HCT116 (cell line): ENCODE measurements around the gene TBXAS1. TPM values are rescaled to one million over a fixed set of nuclear protein-coding genes. Genes with fewer than 3 reads are reported as not detected.

Source experiments
- ATAC-seq: fragments of 200-7000 bp; cut with Tn5 transposase; 2 replicates; pipeline ENCODE4 v1.9.1; 2020; ENCODE audit warnings: mild to moderate bottlenecking, moderate library complexity
- BruUV-seq: library from RNA; stranded (reverse); fragments of 400-500 nt; replicated peaks from 2 replicates; lab custom pipeline; 2021; lab: Mats Ljungman, UMichigan
- CTCF ChIA-PET: fragments of 300-600 bp; sonication (Branson Sonifier 250); formaldehyde crosslinking; loops from one replicate; lab custom pipeline; 2021; ENCODE audit warnings: antibody characterized with exemption; lab: Charles Lee
- POLR2A ChIA-PET: fragments of 300-600, 350-600 bp; sonication (Branson Sonifier 250); formaldehyde crosslinking; loops from one replicate; lab custom pipeline; 2021; ENCODE audit warnings: antibody characterized with exemption; lab: Charles Lee
- RAD21 ChIA-PET, 2 experiments: fragments of 300-600 bp; sonication (Branson Sonifier 250); formaldehyde crosslinking; loops; one replicate each; lab custom pipeline; 2023; ENCODE audit warnings: low total read pairs in 2 of 2; ENCODE audit not compliant: uncharacterized antibody in 2 of 2, unreplicated experiment in 2 of 2, low non-redundant PET in 1 of 2; lab: Charles Lee
- DNase-seq: peaks from one replicate; pipeline ENCODE4 v3.0.0-alpha.2; 2010; ENCODE audit warnings: low read depth, low spot score
- H2AFZ ChIP-seq: fragments of 200-600 bp; shearing (Covaris generic), sonication (generic); 2 replicates; pipeline ENCODE4 v1.6.1; 2017; ENCODE audit warnings: low read depth, mixed run types, mixed read lengths, antibody characterized with exemption, low read length; ENCODE audit not compliant: poor library complexity, severe bottlenecking
- H3K27ac ChIP-seq: 2 replicates; pipeline ENCODE4 v1.5.1; 2012; ENCODE audit warnings: low read depth, low read length
- H3K27me3 ChIP-seq: fragments of 200-600 bp; sonication (generic); 2 replicates; pipeline ENCODE4 v1.6.1; 2016; ENCODE audit warnings: mixed run types, low read length, mixed read lengths; ENCODE audit not compliant: insufficient read depth
- H3K36me3 ChIP-seq, 2 experiments: fragments of 200-500 bp in 1 of 2; fragments of 200-600 bp in 1 of 2; sonication (Bioruptor generic) in 1 of 2; sonication (generic) in 1 of 2; 2 replicates each; pipeline versions ENCODE4 v1.5.1 to v1.6.1; 2014 to 2016; ENCODE audit warnings: low read length in 2 of 2, inconsistent platforms in 1 of 2, mixed read lengths in 1 of 2, mixed run types in 1 of 2; ENCODE audit not compliant: insufficient read depth in 2 of 2, control insufficient read depth in 1 of 2
- H3K4me1 ChIP-seq, 2 experiments: fragments of 200-600 bp in 1 of 2; sonication (generic) in 1 of 2; 2 replicates each; pipeline versions ENCODE4 v1.5.1 to v1.6.1; 2012 to 2017; ENCODE audit warnings: low read length in 2 of 2, inconsistent platforms in 1 of 2, mild to moderate bottlenecking in 1 of 2, mixed read lengths in 1 of 2, mixed run types in 1 of 2, moderate library complexity in 1 of 2; ENCODE audit not compliant: insufficient read depth in 2 of 2, control insufficient read depth in 1 of 2
- H3K4me2 ChIP-seq: fragments of 200-600 bp; sonication (generic); 2 replicates; pipeline ENCODE4 v1.6.1; 2017; ENCODE audit warnings: mixed run types, low read length, mixed read lengths
- H3K4me3 ChIP-seq, 2 experiments: fragments of 200-600 bp in 1 of 2; sonication (generic) in 1 of 2; replicated peaks in 1 of 2; 2 replicates each; pipeline ENCODE4 v1.5.1; 2011 to 2016; ENCODE audit warnings: low read length in 2 of 2, control low read depth in 1 of 2, low read depth in 1 of 2, mild to moderate bottlenecking in 1 of 2, mixed read lengths in 1 of 2, mixed run types in 1 of 2
- H3K79me2 ChIP-seq: fragments of 200-600 bp; sonication (generic); 2 replicates; pipeline ENCODE4 v1.6.1; 2017; ENCODE audit warnings: mild to moderate bottlenecking, mixed run types, low read length, moderate library complexity, mixed read lengths; ENCODE audit not compliant: insufficient read depth
- H3K9ac ChIP-seq: fragments of 200-600 bp; sonication (generic); 2 replicates; pipeline ENCODE4 v1.6.1; 2016; ENCODE audit warnings: low read length, mixed read lengths
- H3K9me2 ChIP-seq: fragments of 200-600 bp; sonication (generic), shearing (Covaris generic); 2 replicates; pipeline ENCODE4 v1.6.1; 2017; ENCODE audit warnings: mixed run types, mild to moderate bottlenecking, moderate library complexity; ENCODE audit not compliant: insufficient read depth
- H3K9me3 ChIP-seq, 2 experiments: fragments of 200-500 bp in 1 of 2; fragments of 200-600 bp in 1 of 2; sonication (Bioruptor generic) in 1 of 2; sonication (generic) in 1 of 2; 2 replicates each; pipeline ENCODE4 v1.6.1; 2014 to 2017; ENCODE audit warnings: low read length in 2 of 2, mixed read lengths in 2 of 2, inconsistent platforms in 1 of 2, low read depth in 1 of 2, mild to moderate bottlenecking in 1 of 2, mixed run types in 1 of 2, moderate library complexity in 1 of 2; ENCODE audit not compliant: control insufficient read depth in 1 of 2, insufficient read depth in 1 of 2
- H4K20me1 ChIP-seq: fragments of 200-600 bp; sonication (generic), shearing (Covaris generic); 2 replicates; pipeline ENCODE4 v1.6.1; 2017; ENCODE audit warnings: mixed run types, mild to moderate bottlenecking, moderate library complexity; ENCODE audit not compliant: insufficient read depth
- CBX3 ChIP-seq: IDR thresholded peaks from 2 replicates; pipeline ENCODE4 v1.6.1; 2012; ENCODE audit warnings: low read depth
- CEBPB ChIP-seq: IDR thresholded peaks from 2 replicates; pipeline ENCODE4 v1.6.1; 2012; ENCODE audit warnings: low read depth
- CTCF ChIP-seq, 3 experiments: fragments of 200-600 bp in 1 of 3; sonication (generic) in 1 of 3; IDR thresholded peaks in 2 of 3; conservative IDR thresholded peaks in 1 of 3; 2 replicates each; pipeline ENCODE4 v1.5.1; 2012 to 2017; ENCODE audit warnings: low read depth in 2 of 3, low read length in 2 of 3, antibody characterized with exemption in 1 of 3, borderline replicate concordance in 1 of 3, control low read depth in 1 of 3, mild to moderate bottlenecking in 1 of 3, mixed read lengths in 1 of 3, mixed run types in 1 of 3, moderate library complexity in 1 of 3; ENCODE audit not compliant: insufficient read depth in 1 of 3
- EGR1 ChIP-seq: IDR thresholded peaks from 2 replicates; pipeline ENCODE4 v1.6.1; 2012; ENCODE audit warnings: low read depth
- ELF1 ChIP-seq: IDR thresholded peaks from 2 replicates; pipeline ENCODE4 v1.6.1; 2012; ENCODE audit warnings: low read depth, borderline replicate concordance
- MAX ChIP-seq: IDR thresholded peaks from 2 replicates; pipeline ENCODE4 v1.6.1; 2012
- RAD21 ChIP-seq: IDR thresholded peaks from 2 replicates; pipeline ENCODE4 v1.6.1; 2012; ENCODE audit warnings: low read depth, mild to moderate bottlenecking
- SRF ChIP-seq: IDR thresholded peaks from 2 replicates; pipeline ENCODE4 v1.6.1; 2012; ENCODE audit warnings: low read depth
- YY1 ChIP-seq: IDR thresholded peaks from 2 replicates; pipeline ENCODE4 v1.6.1; 2011; ENCODE audit warnings: low read length, low read depth, moderate library complexity, mild to moderate bottlenecking; ENCODE audit not compliant: insufficient replicate concordance; ENCODE audit errors: extremely low read depth
- ZBTB33 ChIP-seq: IDR thresholded peaks from 2 replicates; pipeline ENCODE4 v1.6.1; 2011; ENCODE audit warnings: mild to moderate bottlenecking, low read length, moderate library complexity; ENCODE audit not compliant: insufficient replicate concordance; ENCODE audit errors: extremely low read depth
- ZNF274 ChIP-seq: fragments of 200-500 bp; sonication (Bioruptor generic); IDR thresholded peaks from 2 replicates; pipeline ENCODE4 v1.6.1; 2014; ENCODE audit warnings: mild to moderate bottlenecking, low read depth, low read length, inconsistent platforms
- intact Hi-C: fragments of 100-400 bp; cut with micrococcal nuclease; formaldehyde crosslinking; loops from 2 replicates; pipeline ENCODE4 v1.10.0; 2022
- total RNA-seq: library from RNA; stranded (reverse); gene quantifications from one replicate; pipeline ENCODE4 v1.2.1, GENCODE V29; 2021; ENCODE audit not compliant: unreplicated experiment

Gene TBXAS1
- total RNA-seq, 1 experiment from 2014 or later: 1.4 TPM

- intact Hi-C loops: no loop called here
- ChIA-PET RAD21 (no interaction called here), POLR2A (no interaction called here), CTCF (no interaction called here)
- Histone ChIP-seq H3K9ac (no peak overlapping the region), H3K79me2 (no peaks in the 10 kb centered on the region), H3K9me3 (no peaks in the 10 kb centered on the region), H3K4me2 (no peak overlapping the region), H3K27ac (no peak overlapping the region), H2AFZ (no peak overlapping the region), H3K4me3 (no peak overlapping the region), H3K36me3 (no peaks in the 10 kb centered on the region), H3K4me1 (peaks cover 0 to 7% of the 10 kb centered on the region in 2 experiments; a peak in 2 of 4 replicates), H4K20me1 (no peaks in the 10 kb centered on the region), H3K9me2 (no peaks in the 10 kb centered on the region), H3K27me3 (no peaks in the 10 kb centered on the region; the same call in none of the 2 replicates)
- ATAC-seq: no peak
- no peak for DNase-seq
- no peak for TF ChIP-seq ZBTB33
- no peak for TF ChIP-seq CEBPB
- TF ChIP-seq SRF: no peak
- TF ChIP-seq CTCF (IDR thresholded peaks at IDR 0.05 in 2 of 3, conservative IDR thresholded peaks at IDR 0.05 in 1 of 3; ENCODE audit: borderline replicate concordance in 1 of 3, insufficient read depth in 1 of 3, low read depth in 2 of 3, low read length in 2 of 3): no peak
- TF ChIP-seq ZNF274: no peak
- no peak for TF ChIP-seq CBX3
- TF ChIP-seq ELF1: no peak
- no peak for TF ChIP-seq RAD21
- TF ChIP-seq MAX: no peak
- no peak for TF ChIP-seq EGR1
- TF ChIP-seq YY1: no peak
- BruUV-seq: no TSS peak
These were observed 112.4 kb downstream of the TBXAS1 start for GRCh38 chr7:139941421-139941820.
